Activated gamma-delta T cell (primary cell): ENCODE data around the gene SEBOX.

Source experiments
- DNase-seq: peaks from one replicate; lab custom pipeline; 2025; lab: John Stamatoyannopoulos, UW

The SEBOX gene

DNA sequence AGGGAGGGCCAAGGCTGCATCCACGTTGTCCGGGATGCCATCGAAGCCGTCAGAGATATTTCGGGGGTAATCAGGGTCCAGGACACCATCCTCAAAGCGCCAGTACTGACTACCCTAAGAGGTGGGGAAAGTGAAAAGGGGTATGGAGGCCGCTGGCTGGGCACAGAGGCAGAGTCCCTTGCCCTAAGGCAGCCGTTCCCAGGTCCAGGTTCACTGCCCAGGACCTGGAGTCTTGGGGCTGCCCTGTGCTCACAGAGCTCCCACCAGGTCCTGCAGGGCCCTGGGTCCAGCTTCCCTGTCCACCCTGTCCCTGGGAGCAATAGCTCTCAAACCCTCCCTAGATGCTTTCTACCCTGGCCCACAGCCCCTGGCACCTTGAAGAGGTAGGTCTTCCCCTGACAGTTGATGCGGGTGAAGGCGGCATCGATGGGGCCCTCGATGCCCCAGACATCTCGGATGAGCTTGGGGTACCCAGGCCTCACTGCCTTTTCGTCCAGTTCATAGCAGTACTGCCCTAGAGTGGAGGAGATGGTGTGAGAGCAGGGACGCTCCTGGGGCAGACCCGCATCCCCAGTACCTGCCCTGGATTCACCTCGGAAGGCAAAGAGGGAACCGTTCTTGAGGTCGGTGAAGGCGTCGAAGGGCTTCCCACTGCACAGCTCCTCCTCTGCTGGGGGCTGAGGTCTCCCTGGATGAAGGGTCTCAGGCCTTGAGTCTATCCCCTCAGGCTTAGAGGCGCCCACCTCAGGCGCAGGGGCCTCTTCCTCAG, 4.1 kb upstream of the SEBOX start:
- DNase-seq, result no peak

DNA sequence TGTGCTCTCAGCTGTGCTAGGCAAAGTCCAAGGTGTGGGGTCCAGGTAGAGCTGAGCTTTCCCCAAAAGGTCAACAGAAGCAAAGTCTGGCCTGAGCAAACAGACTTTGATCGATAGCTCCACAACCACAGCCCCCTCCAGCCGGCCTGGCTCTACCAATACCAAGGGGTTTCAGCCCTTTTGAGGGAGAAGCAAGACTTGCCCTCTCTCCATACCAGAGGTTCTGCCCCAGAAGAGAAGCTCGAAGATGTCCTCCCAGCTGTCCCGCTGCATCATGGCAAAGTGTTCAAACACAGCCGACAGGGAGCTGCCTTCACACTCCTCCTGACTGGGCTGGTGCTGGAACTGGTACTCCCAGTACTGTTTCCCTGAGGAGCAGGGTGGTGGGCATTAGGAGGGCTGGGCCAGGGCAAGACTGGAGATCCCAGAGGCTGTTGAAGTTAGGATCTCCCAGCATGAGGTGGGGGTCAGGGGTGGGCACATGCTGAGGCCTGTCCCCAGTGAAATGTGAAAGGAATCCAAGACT, 3.4 kb upstream of the SEBOX start:
- DNase-seq, result no peak

DNA sequence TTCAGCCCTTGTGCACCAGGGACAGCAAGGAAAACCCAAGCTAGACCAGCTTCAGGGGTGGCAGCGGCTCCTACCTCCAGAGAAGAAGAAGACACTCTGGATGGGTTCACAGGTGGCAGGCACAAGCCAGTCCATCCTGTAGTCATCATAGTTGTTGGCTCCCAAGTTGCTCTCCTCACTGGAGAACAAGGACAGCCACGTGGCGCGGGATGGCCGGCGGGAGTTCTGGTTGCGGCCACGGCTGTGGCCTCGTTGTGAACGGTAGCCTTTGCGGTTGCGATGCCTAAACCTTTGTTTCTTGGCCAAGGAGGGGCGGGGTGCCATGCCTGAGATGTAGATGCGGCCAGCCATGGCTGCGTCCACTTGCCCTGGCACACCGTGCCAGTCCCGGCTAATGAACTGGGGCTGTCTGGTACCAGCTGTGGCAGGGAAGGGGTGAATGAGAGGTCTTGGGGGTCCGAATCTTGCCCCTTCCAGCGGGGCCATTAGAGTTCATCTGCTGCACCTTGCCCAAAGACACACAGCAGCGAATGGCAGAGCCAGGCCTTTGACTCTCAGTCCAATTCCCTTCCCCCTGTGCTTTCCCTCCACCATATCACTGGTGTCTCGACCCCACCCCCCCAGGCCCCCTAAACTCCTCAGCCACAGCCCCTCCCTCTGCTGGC, 2.8 kb upstream of the SEBOX start:
- no peak for DNase-seq

GRCh38 chr17:28366605-28367004, 1.6 kb upstream of the SEBOX start:
- DNase-seq, result no peak

GRCh38 chr17:28365487-28365886, 488 bp upstream of the SEBOX start:
- no peak for DNase-seq

GRCh38 chr17:28363776-28364650, 986 bp downstream of the SEBOX start:
- DNase-seq, result no peak

DNA sequence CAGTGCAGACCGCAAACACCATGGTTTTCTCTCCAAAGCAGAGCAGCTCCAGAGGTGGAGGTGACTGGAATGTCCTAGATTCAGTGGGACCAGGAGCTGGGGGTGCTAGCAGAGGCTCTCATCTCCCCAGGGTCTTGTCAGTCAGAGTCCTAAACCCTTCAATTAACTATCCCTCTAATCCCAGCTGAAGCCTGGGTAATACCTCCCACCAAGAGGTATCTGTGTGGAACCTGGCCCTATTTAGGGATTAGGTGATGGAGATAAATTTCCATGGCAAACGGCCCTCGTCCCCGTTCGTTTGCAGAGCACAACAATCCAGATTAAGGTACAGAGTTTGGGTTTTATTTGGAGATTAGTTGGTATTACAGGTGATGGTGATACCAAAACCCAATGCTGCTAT, 1.8 kb downstream of the SEBOX start:
- DNase-seq, result no peak

DNA sequence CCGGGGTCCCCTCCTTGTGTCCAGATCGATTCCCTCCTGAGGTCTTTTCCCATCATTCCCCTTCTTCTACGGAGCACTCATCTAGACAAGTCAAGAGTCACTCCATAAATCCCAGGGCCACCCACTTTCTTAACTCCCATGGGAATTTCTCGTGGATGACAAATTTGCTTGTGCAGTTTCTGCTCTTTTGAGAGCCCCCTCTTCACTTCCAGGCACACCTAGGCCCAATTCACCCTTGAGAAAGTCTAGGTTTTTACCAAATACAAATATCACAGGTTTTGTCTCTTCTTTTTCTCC, 7.2 kb downstream of the SEBOX start:
- DNase-seq, result no peak

DNA sequence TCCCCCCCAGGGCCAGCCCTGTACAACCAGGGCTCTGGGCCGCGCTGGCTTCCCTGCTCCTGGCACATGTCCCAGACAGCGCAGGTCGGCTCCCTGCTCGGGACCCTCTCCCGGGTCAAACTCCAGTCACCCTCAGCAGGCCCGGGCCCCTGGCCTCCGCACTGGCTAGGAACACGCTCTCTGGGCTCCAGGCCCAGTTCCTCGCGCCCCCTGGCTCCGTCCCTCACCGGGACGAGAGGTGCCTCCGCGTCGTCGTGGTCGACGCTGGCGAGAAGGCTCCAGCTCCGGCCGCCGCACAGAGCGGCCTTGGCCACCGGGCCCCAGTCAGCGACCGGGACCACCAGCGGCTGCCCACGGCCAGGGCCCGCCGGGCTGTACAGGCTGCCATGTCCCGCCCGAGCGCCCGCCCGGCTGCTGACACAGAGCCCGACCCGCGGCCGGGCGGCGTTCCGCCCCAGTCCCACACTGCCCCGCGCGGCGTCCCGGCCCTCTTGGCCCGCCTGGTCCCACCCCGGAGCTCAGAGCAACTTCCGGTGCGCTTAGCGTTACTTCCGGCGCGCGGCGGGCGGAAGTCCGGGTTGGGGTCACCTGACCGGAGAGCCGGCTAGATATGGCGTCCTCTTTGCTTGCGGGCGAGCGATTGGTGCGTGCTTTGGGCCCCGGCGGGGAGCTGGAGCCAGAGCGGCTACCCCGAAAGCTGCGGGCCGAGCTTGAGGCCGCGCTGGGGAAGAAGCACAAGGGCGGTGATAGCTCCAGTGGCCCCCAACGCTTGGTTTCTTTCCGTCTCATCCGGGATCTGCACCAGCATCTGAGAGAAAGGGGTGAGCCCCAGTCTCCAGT, 7.7 kb downstream of the SEBOX start, which contains the start of gene POLDIP2:
TSS of gene POLDIP2 (minus strand) at position 467 of the 840 bp plus-strand sequence. CDS start at position 388, 79 bp downstream.
- peak; percentile 97 for DNase-seq

DNA sequence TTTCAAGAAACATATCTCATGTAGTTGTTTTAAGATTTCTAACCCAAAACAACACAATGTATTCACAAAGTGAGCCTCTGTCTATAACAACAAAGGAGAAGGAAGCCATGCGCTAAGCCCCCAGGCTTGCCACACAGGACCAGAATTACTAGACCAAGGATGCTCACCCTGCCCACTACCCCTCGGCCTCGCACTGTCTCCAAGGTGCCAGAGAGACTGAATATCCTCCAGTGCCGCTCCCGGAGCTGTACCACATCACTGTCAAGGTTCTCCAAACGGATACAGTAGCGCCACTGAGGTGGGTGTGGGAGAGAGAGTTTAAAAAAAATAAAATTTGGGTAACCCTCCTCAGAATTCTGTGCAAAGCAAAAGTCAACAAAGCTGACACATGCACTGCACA, 14.7 kb downstream of the SEBOX start:
- DNase-seq, result no peak

DNA sequence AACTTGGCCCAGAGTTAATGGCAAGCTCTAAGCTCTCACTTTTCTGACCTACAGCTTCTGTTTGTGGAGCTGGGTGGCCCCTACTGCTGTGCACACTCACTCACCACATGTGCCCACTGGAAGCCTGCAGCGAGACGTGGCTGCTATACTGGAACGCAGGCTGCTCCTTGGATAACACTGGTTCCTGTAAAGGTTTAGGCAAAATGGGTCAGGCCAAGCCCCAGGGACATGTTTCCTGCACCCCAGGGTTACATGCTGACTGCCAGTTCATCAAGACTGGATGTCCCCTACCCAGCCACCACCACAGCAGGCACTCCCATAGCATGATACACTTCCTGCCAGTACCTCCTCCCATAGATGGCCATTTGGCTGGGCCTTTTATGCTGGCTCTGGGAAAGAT, 16.0 kb downstream of the SEBOX start:
- no peak for DNase-seq

GRCh38 chr17:28347261-28347891, 17.6 kb downstream of the SEBOX start:
- no peak for DNase-seq

DNA sequence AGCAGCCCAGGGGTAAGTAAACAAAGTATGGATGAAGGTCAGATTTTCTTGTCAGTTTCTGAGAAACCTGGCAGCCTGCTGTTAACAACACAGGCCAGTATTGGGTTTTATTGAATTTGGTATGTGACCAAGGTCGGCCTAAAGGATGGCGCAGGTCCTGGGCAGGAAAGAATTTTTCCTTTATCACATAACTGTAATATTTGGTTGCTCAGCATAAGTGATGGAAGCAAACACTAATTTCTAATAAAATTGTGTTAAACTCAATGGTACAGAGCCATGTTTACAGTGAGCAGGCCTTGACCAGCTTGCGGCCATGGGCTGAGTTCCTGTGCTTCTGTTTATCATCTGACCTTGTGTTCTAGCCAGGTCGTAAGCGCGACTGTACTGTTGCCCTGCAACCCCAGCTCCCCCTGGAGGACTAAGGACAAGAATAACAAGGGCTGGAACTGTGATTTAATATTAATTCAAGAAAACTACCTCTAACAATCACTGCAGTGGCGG, 18.2 kb downstream of the SEBOX start:
- no peak for DNase-seq

GRCh38 chr17:28346199-28346580, 18.8 kb downstream of the SEBOX start:
- DNase-seq, result no peak

DNA sequence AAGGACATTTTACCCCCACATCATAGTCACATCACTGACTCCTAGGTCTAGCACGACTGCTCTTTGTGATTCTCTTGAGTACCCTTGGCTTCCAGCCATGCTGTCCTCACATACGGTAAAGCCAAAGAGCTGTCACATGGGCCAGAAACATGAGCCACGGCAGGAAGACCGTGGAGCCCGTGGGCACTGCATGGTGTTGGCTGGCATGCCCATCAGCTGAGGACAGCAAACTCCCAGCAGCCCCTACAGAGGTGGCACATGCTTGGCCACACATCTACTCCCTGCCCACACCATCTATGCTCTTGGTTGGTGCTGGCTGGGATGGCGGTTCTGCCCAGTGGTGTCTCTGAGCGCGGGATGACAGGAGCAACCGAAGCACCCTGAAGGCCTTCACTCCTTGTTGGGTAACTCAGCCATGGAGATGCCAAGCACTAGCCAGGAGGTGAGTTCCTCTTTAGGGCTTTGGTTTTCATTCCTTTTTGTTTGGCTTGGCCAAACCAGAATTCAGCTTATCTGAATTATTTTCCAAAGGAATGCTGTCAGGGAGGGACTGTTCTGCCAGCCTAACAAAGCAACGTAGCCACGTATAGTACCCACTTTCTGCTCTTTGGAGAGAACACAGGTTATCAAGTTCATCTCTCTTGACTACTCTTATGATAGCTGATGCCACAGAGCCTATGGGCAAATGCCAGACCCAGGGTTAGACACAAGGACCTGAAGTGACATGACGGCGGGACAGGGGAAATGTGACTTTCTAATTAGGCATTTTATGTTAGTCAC, 19.4 kb downstream of the SEBOX start:
- no peak for DNase-seq

- DNase-seq, result no peak
Observed at GRCh38 chr17:28344435-28344901, 20.5 kb downstream of the SEBOX start.

- no peak for DNase-seq
Observed at GRCh38 chr17:28344011-28344410, 21.0 kb downstream of the SEBOX start.

DNA sequence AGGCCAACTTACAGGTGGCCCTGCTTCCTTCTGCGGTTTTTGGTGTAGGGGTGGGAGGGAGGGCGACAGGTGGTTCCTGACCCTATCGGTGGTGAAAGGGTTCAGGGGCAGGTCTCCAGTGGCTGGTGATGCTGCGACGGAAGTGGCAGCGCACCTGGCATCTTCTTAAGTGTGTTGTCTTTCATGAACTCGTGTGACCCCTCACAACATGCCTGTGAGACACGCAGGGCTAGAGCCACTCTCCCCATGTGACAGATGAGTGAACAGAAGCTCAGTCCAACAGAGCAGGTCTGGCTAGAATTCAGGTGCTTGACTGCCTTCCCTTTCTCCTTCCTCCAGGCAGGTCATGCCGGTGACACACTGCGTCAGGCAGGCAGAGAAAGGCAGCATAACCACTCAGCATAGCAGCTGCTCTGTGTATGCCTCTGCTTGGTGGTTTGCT, 21.5 kb downstream of the SEBOX start:
- DNase-seq, result no peak

DNA sequence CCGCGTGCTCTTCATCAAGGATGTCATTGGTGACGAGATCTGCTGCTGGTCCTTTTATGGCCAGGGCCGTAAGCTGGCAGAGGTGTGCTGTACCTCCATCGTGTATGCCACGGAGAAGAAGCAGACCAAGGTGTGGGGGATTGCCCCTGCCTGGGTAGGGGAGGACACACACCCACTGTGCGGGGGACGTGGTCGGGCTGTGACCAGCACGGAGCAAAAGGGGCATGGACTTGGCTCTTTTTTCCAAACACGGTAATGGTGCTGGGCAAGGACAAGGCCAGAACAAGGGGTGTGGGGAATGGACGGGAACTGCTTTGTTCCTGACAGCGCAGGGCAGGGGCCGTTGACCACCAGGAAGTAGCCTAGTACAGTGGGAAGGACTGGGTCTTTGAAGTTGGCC, 22.7 kb downstream of the SEBOX start:
- DNase-seq, result no peak

DNA sequence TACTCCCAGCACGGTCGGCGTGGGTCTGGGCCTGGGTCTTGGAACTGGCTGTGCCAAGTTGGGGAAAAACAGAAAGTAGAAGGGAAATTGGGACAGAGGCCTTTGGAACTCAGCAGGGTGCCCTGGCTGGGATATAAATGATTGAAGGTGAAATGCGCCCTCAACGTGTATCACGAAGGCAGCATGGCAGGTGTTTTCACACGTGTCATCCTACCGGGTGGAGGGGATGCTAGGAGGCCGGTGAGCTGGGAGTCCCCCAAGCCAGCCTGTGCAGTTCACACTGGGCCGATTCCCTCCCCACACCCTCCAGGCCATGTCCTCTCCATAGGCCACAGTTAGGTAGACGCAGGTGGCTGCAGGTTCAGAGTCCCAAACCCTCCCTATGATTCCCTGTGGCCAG, 23.5 kb downstream of the SEBOX start:
- no peak for DNase-seq
